HCT116 (cell line): Measurements from ENCODE around the gene SERPINH1. TPM values are rescaled to one million over a fixed set of nuclear protein-coding genes. Genes with fewer than 3 reads are reported as not detected.

ENCODE experiments used
- ATAC-seq: fragments of 200-7000 bp; cut with Tn5 transposase; 2 replicates; pipeline ENCODE4 v1.9.1; 2020; ENCODE audit warnings: mild to moderate bottlenecking, moderate library complexity
- BruUV-seq: library from RNA; stranded (reverse); fragments of 400-500 nt; replicated peaks from 2 replicates; lab custom pipeline; 2021; lab: Mats Ljungman, UMichigan
- CTCF ChIA-PET: fragments of 300-600 bp; sonication (Branson Sonifier 250); formaldehyde crosslinking; loops from one replicate; lab custom pipeline; 2021; ENCODE audit warnings: antibody characterized with exemption; lab: Charles Lee
- POLR2A ChIA-PET: fragments of 300-600, 350-600 bp; sonication (Branson Sonifier 250); formaldehyde crosslinking; loops from one replicate; lab custom pipeline; 2021; ENCODE audit warnings: antibody characterized with exemption; lab: Charles Lee
- RAD21 ChIA-PET, 2 experiments: fragments of 300-600 bp; sonication (Branson Sonifier 250); formaldehyde crosslinking; loops; one replicate each; lab custom pipeline; 2023; ENCODE audit warnings: low total read pairs in 2 of 2; ENCODE audit not compliant: uncharacterized antibody in 2 of 2, unreplicated experiment in 2 of 2, low non-redundant PET in 1 of 2; lab: Charles Lee
- DNase-seq: peaks from one replicate; pipeline ENCODE4 v3.0.0-alpha.2; 2010; ENCODE audit warnings: low read depth, low spot score
- H2AFZ ChIP-seq: fragments of 200-600 bp; shearing (Covaris generic), sonication (generic); 2 replicates; pipeline ENCODE4 v1.6.1; 2017; ENCODE audit warnings: low read depth, mixed run types, mixed read lengths, antibody characterized with exemption, low read length; ENCODE audit not compliant: poor library complexity, severe bottlenecking
- H3K27ac ChIP-seq: 2 replicates; pipeline ENCODE4 v1.5.1; 2012; ENCODE audit warnings: low read depth, low read length
- H3K27me3 ChIP-seq: fragments of 200-600 bp; sonication (generic); 2 replicates; pipeline ENCODE4 v1.6.1; 2016; ENCODE audit warnings: mixed run types, low read length, mixed read lengths; ENCODE audit not compliant: insufficient read depth
- H3K36me3 ChIP-seq, 2 experiments: fragments of 200-500 bp in 1 of 2; fragments of 200-600 bp in 1 of 2; sonication (Bioruptor generic) in 1 of 2; sonication (generic) in 1 of 2; 2 replicates each; pipeline versions ENCODE4 v1.5.1 to v1.6.1; 2014 to 2016; ENCODE audit warnings: low read length in 2 of 2, inconsistent platforms in 1 of 2, mixed read lengths in 1 of 2, mixed run types in 1 of 2; ENCODE audit not compliant: insufficient read depth in 2 of 2, control insufficient read depth in 1 of 2
- H3K4me1 ChIP-seq, 2 experiments: fragments of 200-600 bp in 1 of 2; sonication (generic) in 1 of 2; 2 replicates each; pipeline versions ENCODE4 v1.5.1 to v1.6.1; 2012 to 2017; ENCODE audit warnings: low read length in 2 of 2, inconsistent platforms in 1 of 2, mild to moderate bottlenecking in 1 of 2, mixed read lengths in 1 of 2, mixed run types in 1 of 2, moderate library complexity in 1 of 2; ENCODE audit not compliant: insufficient read depth in 2 of 2, control insufficient read depth in 1 of 2
- H3K4me2 ChIP-seq: fragments of 200-600 bp; sonication (generic); 2 replicates; pipeline ENCODE4 v1.6.1; 2017; ENCODE audit warnings: mixed run types, low read length, mixed read lengths
- H3K4me3 ChIP-seq, 2 experiments: fragments of 200-600 bp in 1 of 2; sonication (generic) in 1 of 2; replicated peaks in 1 of 2; 2 replicates each; pipeline ENCODE4 v1.5.1; 2011 to 2016; ENCODE audit warnings: low read length in 2 of 2, control low read depth in 1 of 2, low read depth in 1 of 2, mild to moderate bottlenecking in 1 of 2, mixed read lengths in 1 of 2, mixed run types in 1 of 2
- H3K79me2 ChIP-seq: fragments of 200-600 bp; sonication (generic); 2 replicates; pipeline ENCODE4 v1.6.1; 2017; ENCODE audit warnings: mild to moderate bottlenecking, mixed run types, low read length, moderate library complexity, mixed read lengths; ENCODE audit not compliant: insufficient read depth
- H3K9ac ChIP-seq: fragments of 200-600 bp; sonication (generic); 2 replicates; pipeline ENCODE4 v1.6.1; 2016; ENCODE audit warnings: low read length, mixed read lengths
- H3K9me2 ChIP-seq: fragments of 200-600 bp; sonication (generic), shearing (Covaris generic); 2 replicates; pipeline ENCODE4 v1.6.1; 2017; ENCODE audit warnings: mixed run types, mild to moderate bottlenecking, moderate library complexity; ENCODE audit not compliant: insufficient read depth
- H3K9me3 ChIP-seq, 2 experiments: fragments of 200-500 bp in 1 of 2; fragments of 200-600 bp in 1 of 2; sonication (Bioruptor generic) in 1 of 2; sonication (generic) in 1 of 2; 2 replicates each; pipeline ENCODE4 v1.6.1; 2014 to 2017; ENCODE audit warnings: low read length in 2 of 2, mixed read lengths in 2 of 2, inconsistent platforms in 1 of 2, low read depth in 1 of 2, mild to moderate bottlenecking in 1 of 2, mixed run types in 1 of 2, moderate library complexity in 1 of 2; ENCODE audit not compliant: control insufficient read depth in 1 of 2, insufficient read depth in 1 of 2
- H4K20me1 ChIP-seq: fragments of 200-600 bp; sonication (generic), shearing (Covaris generic); 2 replicates; pipeline ENCODE4 v1.6.1; 2017; ENCODE audit warnings: mixed run types, mild to moderate bottlenecking, moderate library complexity; ENCODE audit not compliant: insufficient read depth
- CEBPB ChIP-seq: IDR thresholded peaks from 2 replicates; pipeline ENCODE4 v1.6.1; 2012; ENCODE audit warnings: low read depth
- ELF1 ChIP-seq: IDR thresholded peaks from 2 replicates; pipeline ENCODE4 v1.6.1; 2012; ENCODE audit warnings: low read depth, borderline replicate concordance
- REST ChIP-seq: IDR thresholded peaks from 2 replicates; pipeline ENCODE4 v1.6.1; 2012; ENCODE audit warnings: low read depth
- TCF7L2 ChIP-seq: IDR thresholded peaks from 2 replicates; pipeline ENCODE4 v1.7.0; 2011; ENCODE audit warnings: borderline replicate concordance, inconsistent platforms; ENCODE audit not compliant: insufficient read depth, insufficient read length; ENCODE audit errors: extremely low read depth
- ZBTB33 ChIP-seq: IDR thresholded peaks from 2 replicates; pipeline ENCODE4 v1.6.1; 2011; ENCODE audit warnings: mild to moderate bottlenecking, low read length, moderate library complexity; ENCODE audit not compliant: insufficient replicate concordance; ENCODE audit errors: extremely low read depth
- intact Hi-C: fragments of 100-400 bp; cut with micrococcal nuclease; formaldehyde crosslinking; loops from 2 replicates; pipeline ENCODE4 v1.10.0; 2022
- total RNA-seq: library from RNA; stranded (reverse); gene quantifications from one replicate; pipeline ENCODE4 v1.2.1, GENCODE V29; 2021; ENCODE audit not compliant: unreplicated experiment

The SERPINH1 gene
- total RNA-seq, 1 experiment from 2014 or later: 84.9 TPM

- ChIA-PET RAD21 (no interaction called here), POLR2A (no interaction called here), CTCF (no interaction called here)
- intact Hi-C loops: no loop called here
- H3K4me3 ChIP-seq: no peak overlapping the region
- no peak overlapping the region for H2AFZ ChIP-seq
- ATAC-seq: no peak
- H3K27me3 ChIP-seq: no peaks in the 10 kb centered on the region
- TF ChIP-seq REST: no peak
- no peak for TF ChIP-seq TCF7L2
- TF ChIP-seq ZBTB33: no peak
- TF ChIP-seq CEBPB: no peak
- TF ChIP-seq ELF1: no peak
- no peaks in the 10 kb centered on the region for H3K36me3 ChIP-seq
- no peaks in the 10 kb centered on the region for H3K79me2 ChIP-seq
- DNase-seq: no peak
- H3K4me2 ChIP-seq: no peak overlapping the region
- no peaks in the 10 kb centered on the region for H4K20me1 ChIP-seq
- H3K9me3 ChIP-seq: no peaks in the 10 kb centered on the region
- H3K9ac ChIP-seq: no peak overlapping the region
- H3K9me2 ChIP-seq: no peaks in the 10 kb centered on the region
- H3K27ac ChIP-seq: no peak overlapping the region
- peaks cover 22 to 52% of the 10 kb centered on the region in 2 experiments for H3K4me1 ChIP-seq
- no TSS peak for BruUV-seq
Observed at GRCh38 chr11:75539459-75540334, 22.4 kb upstream of the SERPINH1 start.
